GM13977 (cell line): ENCODE measurements around the gene EPB41L2.

Source experiments
- DNase-seq: peaks from one replicate; pipeline ENCODE4 v3.0.0; 2012; ENCODE audit warnings: low spot score
- CTCF ChIP-seq: IDR thresholded peaks from 2 replicates; pipeline ENCODE4 v1.5.1; 2012; ENCODE audit warnings: mild to moderate bottlenecking, control low read depth; ENCODE audit not compliant: insufficient read depth; ENCODE audit errors: extremely low read depth, missing control alignments
- in situ Hi-C: fragments of 300-500 bp; cut with MboI; formaldehyde crosslinking; loops from one replicate; pipeline ENCODE4 v1.12.0; 2022; ENCODE audit warnings: low sequenced_read_pairs, low pct_unique_long_range_greater_than_20kb, mixed read lengths, inconsistent platforms; ENCODE audit not compliant: unreplicated experiment

Gene EPB41L2

GRCh38 chr6:130931683-130932082 lies 131.4 kb downstream of the EPB41L2 start:
- no peak for TF ChIP-seq CTCF
- in situ Hi-C loops = no loop called here
- no peak for DNase-seq

- in situ Hi-C loops = no loop called here
- DNase-seq = no peak
- no peak for TF ChIP-seq CTCF
Measured at GRCh38 chr6:130929036-130929678, 133.9 kb downstream of the EPB41L2 start.

- DNase-seq = no peak
- in situ Hi-C loops = no loop called here
- TF ChIP-seq CTCF = no peak
Measured at GRCh38 chr6:130928158-130928912, 134.7 kb downstream of the EPB41L2 start.

- TF ChIP-seq CTCF = no peak
- in situ Hi-C loops = no loop called here
- DNase-seq = no peak
Measured at GRCh38 chr6:130927305-130927704, 135.7 kb downstream of the EPB41L2 start.

GRCh38 chr6:130923350-130923749 lies 139.7 kb downstream of the EPB41L2 start:
- in situ Hi-C loops = no loop called here
- DNase-seq = no peak
- TF ChIP-seq CTCF = no peak

GRCh38 chr6:130922922-130923321 lies 140.1 kb downstream of the EPB41L2 start:
- DNase-seq = no peak
- in situ Hi-C loops = no loop called here
- no peak for TF ChIP-seq CTCF

GRCh38 chr6:130920969-130921368 lies 142.1 kb downstream of the EPB41L2 start:
- no peak for TF ChIP-seq CTCF
- in situ Hi-C loops = no loop called here
- no peak for DNase-seq
